Measurements from ENCODE around the gene CORO2B.

The CORO2B gene

DNA sequence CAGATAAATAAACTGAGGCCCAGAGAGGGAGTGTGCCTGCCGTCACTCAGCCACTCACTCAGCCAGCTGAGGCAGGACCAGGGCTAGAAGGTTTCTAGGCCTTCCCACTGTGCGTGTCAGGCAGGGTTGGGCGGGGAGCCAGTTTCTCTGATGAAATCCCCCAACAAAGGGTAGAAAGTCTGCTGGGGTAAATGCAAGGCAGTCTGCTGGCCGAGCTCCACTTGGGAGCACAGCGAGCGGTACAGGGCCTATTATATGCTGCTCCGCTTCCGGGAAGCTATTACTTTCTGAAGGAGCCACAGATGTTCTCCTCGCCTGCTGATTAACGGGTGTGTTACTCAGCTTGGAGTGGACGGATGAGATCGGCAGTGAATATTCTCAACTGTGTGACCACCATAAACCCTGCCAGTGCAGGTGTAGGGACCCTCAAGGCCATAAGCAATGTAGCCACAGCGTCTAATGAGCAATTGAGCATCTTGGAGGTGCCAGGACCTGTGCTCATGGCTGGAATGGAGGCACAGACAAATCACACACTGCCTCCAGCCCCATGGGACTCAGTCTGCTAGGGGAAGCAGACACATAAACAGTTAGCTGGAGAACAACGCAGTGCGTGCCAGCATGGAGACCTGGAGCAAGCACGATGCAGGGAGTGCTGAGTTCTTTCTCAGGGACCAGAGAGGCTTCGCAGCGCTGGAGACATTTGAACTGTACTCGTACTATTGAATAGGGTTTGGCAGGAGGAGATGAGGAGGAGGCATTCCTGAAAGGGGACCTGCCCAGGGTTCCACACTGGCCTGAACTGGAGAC is 42.1 kb downstream of the CORO2B start:
- no peak overlapping the region for H3K27ac ChIP-seq (ENCODE audit: low read depth, low read length)
- H3K9me3 ChIP-seq (ENCODE audit: control insufficient read depth, insufficient read depth, low read length): no peaks in the 10 kb centered on the region
- H3K9ac ChIP-seq (ENCODE audit: low read depth, low read length): no peak overlapping the region
- peaks cover 3% of the 10 kb centered on the region for H3K4me1 ChIP-seq (ENCODE audit: control insufficient read depth, insufficient read depth, low read length)
- no peaks in the 10 kb centered on the region for H3K27me3 ChIP-seq (ENCODE audit: control insufficient read depth, insufficient read depth, low read length)
- H3K36me3 ChIP-seq (ENCODE audit: control insufficient read depth, insufficient read depth, low read length): no peaks in the 10 kb centered on the region
- H3K4me3 ChIP-seq (ENCODE audit: low read depth, low read length): no peak overlapping the region

DNA sequence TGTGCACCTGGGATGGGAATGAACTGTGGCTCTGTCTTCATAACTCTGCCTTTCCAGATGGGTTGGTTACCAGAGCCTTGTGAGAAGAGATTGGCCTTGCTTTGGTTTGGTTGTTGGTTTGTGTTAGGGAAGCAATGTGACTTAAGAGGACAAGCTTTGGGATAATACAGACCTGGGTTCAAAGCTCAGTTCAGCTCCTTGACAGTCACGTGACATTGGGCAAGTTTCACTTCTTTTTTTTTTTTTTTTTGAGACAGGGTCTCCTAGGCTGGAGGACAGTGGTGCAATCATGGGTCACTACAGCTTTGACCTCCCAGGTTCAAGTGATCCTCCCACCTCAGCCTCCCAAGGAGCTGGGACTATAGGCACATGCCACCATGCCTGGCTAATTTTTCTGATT is 42.7 kb downstream of the CORO2B start:
- Histone ChIP-seq H3K27me3 (ENCODE audit: control insufficient read depth, insufficient read depth, low read length) (no peaks in the 10 kb centered on the region), H3K9ac (ENCODE audit: low read depth, low read length) (no peak overlapping the region), H3K4me3 (ENCODE audit: low read depth, low read length) (no peak overlapping the region), H3K27ac (ENCODE audit: low read depth, low read length) (no peak overlapping the region), H3K9me3 (ENCODE audit: control insufficient read depth, insufficient read depth, low read length) (no peaks in the 10 kb centered on the region), H3K4me1 (ENCODE audit: control insufficient read depth, insufficient read depth, low read length) (peaks cover 5% of the 10 kb centered on the region), H3K36me3 (ENCODE audit: control insufficient read depth, insufficient read depth, low read length) (no peaks in the 10 kb centered on the region)

DNA sequence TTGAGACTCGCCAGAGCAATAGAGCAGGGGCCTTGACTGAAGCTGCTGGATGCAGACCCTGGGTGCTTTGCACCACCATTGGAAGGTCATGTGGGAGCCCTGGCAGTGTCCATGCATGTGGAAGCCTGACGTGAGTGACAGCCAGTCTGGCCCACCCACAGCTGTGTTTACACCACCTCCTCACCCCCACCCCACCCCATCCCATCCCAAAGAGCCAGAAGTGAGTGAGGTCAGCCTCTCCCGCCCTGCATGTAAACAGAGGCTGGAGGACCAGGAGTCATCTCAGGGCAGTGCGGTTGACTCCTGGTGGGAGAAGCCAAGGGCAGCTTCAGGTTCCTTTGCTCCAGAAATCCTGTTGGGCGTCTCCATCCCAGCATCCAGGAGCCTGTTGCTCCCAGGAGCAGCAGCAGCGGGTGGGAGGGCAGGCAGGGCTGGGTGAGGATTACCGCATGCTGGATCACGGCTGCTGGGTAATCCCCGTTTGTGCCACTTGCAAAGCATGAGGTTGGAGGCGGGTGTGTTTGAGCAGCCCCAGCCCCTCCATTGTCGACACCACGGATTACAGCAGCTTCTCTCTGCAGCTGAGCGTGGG is 44.6 kb downstream of the CORO2B start:
- Histone ChIP-seq H3K36me3 (ENCODE audit: control insufficient read depth, insufficient read depth, low read length) (no peaks in the 10 kb centered on the region), H3K9me3 (ENCODE audit: control insufficient read depth, insufficient read depth, low read length) (no peaks in the 10 kb centered on the region), H3K27me3 (ENCODE audit: control insufficient read depth, insufficient read depth, low read length) (no peaks in the 10 kb centered on the region; the same call in 1 of the 2 replicates), H3K9ac (ENCODE audit: low read depth, low read length) (no peak overlapping the region), H3K4me1 (ENCODE audit: control insufficient read depth, insufficient read depth, low read length) (peaks cover 5% of the 10 kb centered on the region), H3K4me3 (ENCODE audit: low read depth, low read length) (no peak overlapping the region), H3K27ac (ENCODE audit: low read depth, low read length) (no peak overlapping the region)

DNA sequence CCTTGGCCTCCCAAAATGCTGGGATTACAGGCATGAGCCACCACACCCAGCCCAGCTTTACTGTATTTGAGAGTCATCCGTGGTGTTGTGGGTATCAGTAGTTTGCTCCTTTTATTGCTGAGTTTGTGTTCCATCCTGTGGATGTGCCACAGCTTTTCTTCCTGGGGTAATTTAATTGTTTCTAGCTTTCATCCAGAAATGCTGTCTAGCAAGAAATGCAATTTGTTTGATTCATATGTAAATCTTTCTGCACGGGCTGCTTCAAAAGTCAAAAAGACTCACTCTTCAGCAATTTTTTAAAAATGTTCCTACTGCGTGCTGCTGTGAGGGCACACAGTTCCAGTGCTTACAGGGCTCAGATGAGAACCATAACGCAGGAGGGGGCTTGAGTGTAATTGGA is 47.1 kb downstream of the CORO2B start:
- H3K36me3 ChIP-seq (ENCODE audit: control insufficient read depth, insufficient read depth, low read length): no peaks in the 10 kb centered on the region
- no peaks in the 10 kb centered on the region; the same call in 1 of the 2 replicates for H3K27me3 ChIP-seq (ENCODE audit: control insufficient read depth, insufficient read depth, low read length)
- H3K9me3 ChIP-seq (ENCODE audit: control insufficient read depth, insufficient read depth, low read length): no peaks in the 10 kb centered on the region
- H3K4me3 ChIP-seq (ENCODE audit: low read depth, low read length): no peak overlapping the region
- peaks cover 5% of the 10 kb centered on the region for H3K4me1 ChIP-seq (ENCODE audit: control insufficient read depth, insufficient read depth, low read length)
- H3K27ac ChIP-seq (ENCODE audit: low read depth, low read length): no peak overlapping the region
- no peak overlapping the region for H3K9ac ChIP-seq (ENCODE audit: low read depth, low read length)

DNA sequence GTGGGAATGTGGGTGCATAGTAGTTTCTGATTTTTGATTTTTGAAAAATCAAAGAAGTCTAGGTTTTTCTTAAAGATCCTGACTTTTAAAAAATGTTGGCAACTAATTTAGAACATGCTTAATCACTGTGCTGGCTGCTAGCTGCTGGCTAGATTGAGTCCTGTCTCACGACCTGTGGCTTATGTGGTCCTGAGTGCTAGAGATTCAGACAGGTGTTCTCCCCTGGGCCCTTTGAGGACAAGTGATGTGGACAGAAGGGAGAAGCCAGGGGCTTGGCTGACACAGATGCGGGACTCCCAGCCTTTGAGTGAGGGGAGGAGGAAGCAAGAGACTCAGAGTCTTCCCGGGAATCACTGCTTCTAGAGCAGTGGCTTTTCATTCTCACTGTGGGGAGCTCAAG is 47.5 kb downstream of the CORO2B start:
- H3K27me3 ChIP-seq (ENCODE audit: control insufficient read depth, insufficient read depth, low read length): no peaks in the 10 kb centered on the region; the same call in 1 of the 2 replicates
- H3K27ac ChIP-seq (ENCODE audit: low read depth, low read length): no peak overlapping the region
- H3K4me1 ChIP-seq (ENCODE audit: control insufficient read depth, insufficient read depth, low read length): peaks cover 5% of the 10 kb centered on the region
- H3K9me3 ChIP-seq (ENCODE audit: control insufficient read depth, insufficient read depth, low read length): no peaks in the 10 kb centered on the region
- H3K9ac ChIP-seq (ENCODE audit: low read depth, low read length): no peak overlapping the region
- no peaks in the 10 kb centered on the region for H3K36me3 ChIP-seq (ENCODE audit: control insufficient read depth, insufficient read depth, low read length)
- no peak overlapping the region for H3K4me3 ChIP-seq (ENCODE audit: low read depth, low read length)

DNA sequence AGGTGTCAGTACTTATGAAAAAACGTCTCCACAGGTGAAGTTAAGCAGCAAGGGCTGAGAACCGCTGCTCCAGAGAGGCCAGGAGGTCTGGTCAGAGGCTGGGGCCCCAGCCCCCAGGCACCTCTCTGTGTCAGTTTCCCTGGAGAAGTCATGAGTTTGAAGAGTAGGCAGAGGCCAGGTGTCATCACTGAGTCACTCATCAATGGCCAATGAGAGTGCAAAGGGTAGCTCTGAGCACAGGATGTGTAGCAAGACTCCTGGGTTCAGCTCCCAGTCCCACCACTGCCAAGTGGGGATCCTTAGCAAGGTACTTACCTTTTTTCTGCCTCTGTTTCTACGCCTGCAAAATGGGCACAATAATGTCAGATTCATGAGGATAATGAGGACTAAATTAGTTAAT is 47.9 kb downstream of the CORO2B start:
- H3K4me3 ChIP-seq (ENCODE audit: low read depth, low read length): no peak overlapping the region
- H3K27ac ChIP-seq (ENCODE audit: low read depth, low read length): no peak overlapping the region
- H3K9ac ChIP-seq (ENCODE audit: low read depth, low read length): no peak overlapping the region
- H3K36me3 ChIP-seq (ENCODE audit: control insufficient read depth, insufficient read depth, low read length): no peaks in the 10 kb centered on the region
- no peaks in the 10 kb centered on the region; the same call in 1 of the 2 replicates for H3K27me3 ChIP-seq (ENCODE audit: control insufficient read depth, insufficient read depth, low read length)
- H3K4me1 ChIP-seq (ENCODE audit: control insufficient read depth, insufficient read depth, low read length): peaks cover 5% of the 10 kb centered on the region
- no peaks in the 10 kb centered on the region for H3K9me3 ChIP-seq (ENCODE audit: control insufficient read depth, insufficient read depth, low read length)

DNA sequence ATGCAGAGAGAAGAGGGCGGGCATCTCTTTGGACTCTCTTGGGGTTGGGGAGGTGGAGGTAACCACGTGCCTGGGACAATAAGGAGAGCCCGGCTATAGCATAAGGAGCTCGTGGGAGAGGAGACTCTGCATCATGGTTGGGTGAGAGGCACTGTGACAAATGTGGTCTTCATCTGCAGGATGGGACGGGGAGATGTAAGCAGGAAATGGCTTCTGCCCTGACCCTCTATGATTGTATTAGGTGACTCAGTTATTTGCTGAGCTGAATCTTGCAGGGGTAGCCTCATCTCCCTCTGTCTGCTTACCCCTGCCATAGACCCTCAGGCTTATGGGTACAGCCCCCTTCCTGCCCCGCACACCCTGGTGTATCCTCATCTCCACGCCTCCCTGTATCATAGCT is 48.7 kb downstream of the CORO2B start:
- H3K36me3 ChIP-seq (ENCODE audit: control insufficient read depth, insufficient read depth, low read length): no peaks in the 10 kb centered on the region
- no peaks in the 10 kb centered on the region; the same call in 1 of the 2 replicates for H3K27me3 ChIP-seq (ENCODE audit: control insufficient read depth, insufficient read depth, low read length)
- no peak overlapping the region for H3K4me3 ChIP-seq (ENCODE audit: low read depth, low read length)
- no peak overlapping the region for H3K27ac ChIP-seq (ENCODE audit: low read depth, low read length)
- H3K9me3 ChIP-seq (ENCODE audit: control insufficient read depth, insufficient read depth, low read length): no peaks in the 10 kb centered on the region
- no peak overlapping the region for H3K9ac ChIP-seq (ENCODE audit: low read depth, low read length)
- peaks cover 5% of the 10 kb centered on the region for H3K4me1 ChIP-seq (ENCODE audit: control insufficient read depth, insufficient read depth, low read length)

DNA sequence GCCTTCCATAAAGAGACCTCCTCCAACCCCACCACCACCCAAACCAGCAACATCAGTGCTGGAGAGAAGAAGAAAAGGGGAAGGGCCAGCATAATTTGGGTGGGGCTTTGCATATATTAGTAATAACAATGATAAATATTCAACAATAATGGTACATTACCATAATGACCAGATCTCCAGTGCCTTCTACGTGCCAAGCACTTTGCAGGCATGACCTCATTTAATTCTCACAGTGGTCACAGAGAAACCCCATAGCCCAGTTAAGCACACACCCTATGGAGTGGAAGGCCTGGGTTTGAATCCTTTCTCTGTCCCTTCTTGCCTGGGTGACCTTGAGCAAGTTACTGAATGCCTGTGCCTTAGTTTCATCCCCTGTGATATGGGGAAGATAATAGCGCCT is 49.2 kb downstream of the CORO2B start:
- no peaks in the 10 kb centered on the region; the same call in 1 of the 2 replicates for H3K27me3 ChIP-seq (ENCODE audit: control insufficient read depth, insufficient read depth, low read length)
- H3K27ac ChIP-seq (ENCODE audit: low read depth, low read length): no peak overlapping the region
- H3K36me3 ChIP-seq (ENCODE audit: control insufficient read depth, insufficient read depth, low read length): no peaks in the 10 kb centered on the region
- peaks cover 5% of the 10 kb centered on the region for H3K4me1 ChIP-seq (ENCODE audit: control insufficient read depth, insufficient read depth, low read length)
- no peak overlapping the region for H3K4me3 ChIP-seq (ENCODE audit: low read depth, low read length)
- no peaks in the 10 kb centered on the region for H3K9me3 ChIP-seq (ENCODE audit: control insufficient read depth, insufficient read depth, low read length)
- H3K9ac ChIP-seq (ENCODE audit: low read depth, low read length): no peak overlapping the region

DNA sequence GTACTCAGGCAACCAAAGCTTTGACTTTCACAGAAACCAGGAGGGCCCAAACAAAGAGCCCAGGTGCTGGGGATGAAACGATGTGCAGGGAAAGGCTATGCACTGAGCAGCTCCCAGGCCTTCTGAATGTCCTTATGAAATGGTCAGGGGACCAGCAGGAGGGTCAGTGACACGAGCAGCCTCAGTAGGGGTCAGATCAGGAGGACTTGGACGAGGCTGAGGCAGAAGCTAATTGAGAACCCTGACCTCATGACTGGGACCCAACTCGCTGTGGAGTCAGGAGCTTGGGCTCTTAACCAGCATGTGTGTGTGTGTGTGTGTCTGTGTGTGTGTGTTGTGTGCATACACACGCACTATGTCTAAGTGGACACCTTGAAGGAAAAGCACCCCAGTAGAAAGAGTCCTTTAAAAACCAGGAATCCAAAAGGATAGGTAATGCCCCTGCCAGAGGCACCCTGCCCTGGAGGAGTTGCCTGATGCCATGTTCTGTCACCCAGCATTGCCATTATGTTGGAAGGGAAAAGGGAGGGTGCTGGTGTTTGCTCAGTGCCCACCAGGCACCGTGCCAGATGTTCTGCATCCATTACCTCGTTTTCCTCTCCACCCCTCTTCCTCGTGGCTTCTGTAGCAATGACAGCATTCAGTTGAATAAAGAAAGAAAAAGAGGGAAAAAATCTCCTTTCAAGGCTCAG is 50.9 kb downstream of the CORO2B start:
- H3K4me3 ChIP-seq (ENCODE audit: low read depth, low read length): no peak overlapping the region
- H3K36me3 ChIP-seq (ENCODE audit: control insufficient read depth, insufficient read depth, low read length): no peaks in the 10 kb centered on the region
- H3K27ac ChIP-seq (ENCODE audit: low read depth, low read length): no peak overlapping the region
- H3K9ac ChIP-seq (ENCODE audit: low read depth, low read length): no peak overlapping the region
- H3K9me3 ChIP-seq (ENCODE audit: control insufficient read depth, insufficient read depth, low read length): no peaks in the 10 kb centered on the region
- H3K4me1 ChIP-seq (ENCODE audit: control insufficient read depth, insufficient read depth, low read length): peaks cover 5% of the 10 kb centered on the region
- no peaks in the 10 kb centered on the region; the same call in 1 of the 2 replicates for H3K27me3 ChIP-seq (ENCODE audit: control insufficient read depth, insufficient read depth, low read length)

DNA sequence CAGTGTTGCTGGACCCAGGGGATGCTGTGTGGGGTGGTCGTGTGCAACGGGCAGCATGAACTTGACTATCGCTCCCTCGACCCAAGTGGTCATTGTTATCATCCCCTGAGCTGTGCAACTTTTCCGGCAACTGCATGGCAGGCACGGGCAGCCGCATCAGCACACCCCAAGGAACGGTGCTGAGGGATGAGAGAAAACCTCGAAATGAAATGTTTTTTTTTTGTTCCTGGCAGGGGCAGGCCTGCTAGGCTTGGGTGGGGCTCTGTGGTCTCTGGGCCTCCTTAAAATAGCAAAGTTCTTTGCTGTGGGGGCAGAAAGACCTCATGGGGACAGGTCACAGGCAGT is 51.4 kb downstream of the CORO2B start:
- H3K9me3 ChIP-seq (ENCODE audit: control insufficient read depth, insufficient read depth, low read length): no peaks in the 10 kb centered on the region
- H3K27ac ChIP-seq (ENCODE audit: low read depth, low read length): no peak overlapping the region
- peaks cover 5% of the 10 kb centered on the region for H3K4me1 ChIP-seq (ENCODE audit: control insufficient read depth, insufficient read depth, low read length)
- no peak overlapping the region for H3K9ac ChIP-seq (ENCODE audit: low read depth, low read length)
- no peaks in the 10 kb centered on the region; the same call in 1 of the 2 replicates for H3K27me3 ChIP-seq (ENCODE audit: control insufficient read depth, insufficient read depth, low read length)
- no peaks in the 10 kb centered on the region for H3K36me3 ChIP-seq (ENCODE audit: control insufficient read depth, insufficient read depth, low read length)
- no peak overlapping the region for H3K4me3 ChIP-seq (ENCODE audit: low read depth, low read length)

DNA sequence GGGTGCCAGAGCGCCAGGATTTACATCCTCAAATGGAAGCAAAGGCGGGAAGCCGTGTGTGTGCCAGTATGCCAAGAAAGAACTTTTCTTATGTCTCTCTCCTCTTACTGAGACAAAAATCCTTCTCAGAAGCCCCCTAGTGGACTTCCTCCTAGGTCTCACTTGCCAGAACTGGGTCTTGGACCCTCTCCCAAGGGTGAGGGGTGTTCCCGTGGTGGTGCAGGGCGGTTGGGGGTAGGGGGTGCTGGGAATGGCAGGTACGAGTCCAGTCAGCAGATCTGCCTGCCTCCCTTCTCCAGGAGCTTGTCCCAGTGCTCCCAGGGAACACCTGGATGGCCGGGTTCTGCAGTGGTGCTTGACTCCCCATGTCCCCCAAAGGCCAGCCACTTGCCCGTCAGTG is 52.0 kb downstream of the CORO2B start:
- H3K36me3 ChIP-seq (ENCODE audit: control insufficient read depth, insufficient read depth, low read length): no peaks in the 10 kb centered on the region
- no peak overlapping the region for H3K27ac ChIP-seq (ENCODE audit: low read depth, low read length)
- no peak overlapping the region for H3K4me3 ChIP-seq (ENCODE audit: low read depth, low read length)
- H3K9ac ChIP-seq (ENCODE audit: low read depth, low read length): no peak overlapping the region
- H3K27me3 ChIP-seq (ENCODE audit: control insufficient read depth, insufficient read depth, low read length): no peaks in the 10 kb centered on the region; the same call in 1 of the 2 replicates
- H3K9me3 ChIP-seq (ENCODE audit: control insufficient read depth, insufficient read depth, low read length): no peaks in the 10 kb centered on the region
- peaks cover 3% of the 10 kb centered on the region for H3K4me1 ChIP-seq (ENCODE audit: control insufficient read depth, insufficient read depth, low read length)

Data from HUES48 (cell line).